NAMALWA (cell line): ENCODE measurements around the gene ANXA2.
"Not testable (repeated sequence)": the region's sequence is repeated elsewhere in the genome, so short reads cannot be mapped to it uniquely, and the experiment has no call there.

ENCODE experiments used
- DNase-seq: peaks from one replicate; pipeline ENCODE4 v3.0.0-alpha.2; 2015; ENCODE audit warnings: low spot score

Gene ANXA2

DNA sequence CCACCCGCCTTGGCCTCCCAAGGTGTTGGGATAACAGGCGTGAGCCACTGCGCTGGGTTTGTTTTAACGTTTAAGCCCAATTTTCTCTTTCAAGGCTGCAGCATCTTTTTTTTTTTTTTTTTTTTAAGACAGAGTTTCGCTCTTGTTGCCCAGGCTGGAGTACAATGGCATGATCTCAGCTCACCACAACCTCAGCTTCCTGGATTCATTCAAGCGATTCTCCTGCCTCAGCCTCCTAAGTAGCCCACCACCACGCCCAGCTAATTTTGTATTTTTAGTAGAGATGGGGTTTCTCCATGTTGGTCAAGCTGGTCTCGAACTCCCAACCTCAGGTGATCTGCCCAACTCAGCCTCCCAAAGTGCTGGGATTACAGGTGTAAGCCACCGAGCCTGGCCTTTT is 12.6 kb upstream of the ANXA2 start:
- not testable (repeated sequence) for DNase-seq

DNA sequence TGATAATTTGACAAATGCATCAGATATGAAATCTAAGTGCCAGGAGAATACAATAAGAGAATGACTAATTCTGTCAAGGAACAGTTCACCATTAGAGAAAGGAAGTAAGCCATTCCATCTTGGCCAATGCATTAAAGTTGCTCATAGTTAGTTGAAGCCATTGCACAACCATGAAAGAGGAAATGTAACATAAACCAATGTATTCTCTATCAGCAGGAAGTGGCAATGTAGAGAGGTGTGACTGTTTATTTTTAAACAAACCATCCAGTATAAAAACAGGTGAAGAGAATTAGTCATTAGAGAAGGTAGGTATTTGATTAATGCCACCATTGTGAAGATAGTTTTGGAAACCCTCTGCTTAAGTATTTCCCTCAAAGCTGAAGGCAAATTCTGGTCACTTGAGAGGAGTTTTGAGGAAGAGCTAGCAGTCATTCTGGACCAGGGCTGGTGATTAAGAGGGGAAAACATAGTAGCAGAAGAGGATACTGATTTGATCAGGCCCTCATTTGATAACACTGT is 10.7 kb upstream of the ANXA2 start:
- peak; percentile 28 for DNase-seq

DNA sequence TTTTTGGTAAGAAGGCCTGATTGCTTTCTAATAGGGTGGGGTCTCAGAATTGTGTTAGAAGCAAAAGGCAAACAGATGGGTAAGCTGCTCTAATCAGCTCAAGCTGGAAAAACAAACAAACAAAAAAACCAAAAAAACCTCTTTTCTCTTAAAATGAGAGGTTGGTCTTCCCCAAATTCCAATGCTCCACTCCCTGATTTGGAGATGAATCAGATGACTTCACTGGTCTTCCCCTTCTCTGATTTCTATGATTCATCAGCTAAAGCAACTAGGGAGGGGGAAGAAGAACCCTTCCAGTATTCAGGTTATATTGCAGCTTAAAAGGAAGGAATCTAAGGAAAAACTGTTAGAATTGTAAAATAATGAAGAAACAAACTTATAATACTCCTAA is 9.6 kb upstream of the ANXA2 start:
- no peak for DNase-seq

DNA sequence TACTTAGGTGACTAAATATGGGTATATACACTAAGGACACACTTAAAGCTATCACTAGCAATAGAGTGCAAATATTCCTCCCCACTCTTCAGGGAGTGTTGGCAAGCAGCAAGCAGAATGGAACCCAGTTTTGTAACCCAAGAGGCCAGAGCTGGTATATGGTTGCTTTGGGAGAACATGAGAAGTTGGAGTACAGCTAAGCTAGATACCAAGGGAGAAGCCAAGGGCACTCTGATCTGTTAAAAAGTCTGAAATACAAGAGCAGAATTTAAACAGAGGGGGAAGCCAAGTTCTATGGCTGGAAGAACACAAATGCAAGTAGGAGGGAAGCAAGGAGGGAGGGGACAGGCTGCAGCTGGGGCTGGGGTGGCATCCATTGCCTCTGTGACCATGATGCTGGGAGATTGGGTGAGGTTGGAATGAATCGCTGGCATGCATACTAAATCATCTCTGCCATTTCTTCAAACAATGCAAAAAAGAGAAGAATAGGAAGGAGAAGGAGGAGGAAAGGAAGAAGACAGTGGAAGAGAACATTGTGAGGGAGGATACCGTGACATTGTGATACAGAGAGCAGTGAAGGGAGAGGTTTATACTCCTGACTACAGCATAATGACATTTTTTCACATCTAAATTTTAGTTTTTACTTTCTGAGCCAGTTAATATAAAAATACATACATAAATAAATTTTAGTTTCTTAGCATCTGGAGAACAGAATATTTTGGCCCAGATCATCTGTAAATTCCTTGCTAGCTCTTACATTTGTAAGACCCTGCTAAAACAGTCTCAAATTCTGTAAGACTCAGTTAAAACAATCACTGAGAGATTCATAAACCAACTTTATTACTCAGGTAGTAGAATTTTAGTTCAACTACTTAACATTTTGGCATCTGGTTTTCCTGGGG is 9.0 kb upstream of the ANXA2 start:
- no peak for DNase-seq

DNA sequence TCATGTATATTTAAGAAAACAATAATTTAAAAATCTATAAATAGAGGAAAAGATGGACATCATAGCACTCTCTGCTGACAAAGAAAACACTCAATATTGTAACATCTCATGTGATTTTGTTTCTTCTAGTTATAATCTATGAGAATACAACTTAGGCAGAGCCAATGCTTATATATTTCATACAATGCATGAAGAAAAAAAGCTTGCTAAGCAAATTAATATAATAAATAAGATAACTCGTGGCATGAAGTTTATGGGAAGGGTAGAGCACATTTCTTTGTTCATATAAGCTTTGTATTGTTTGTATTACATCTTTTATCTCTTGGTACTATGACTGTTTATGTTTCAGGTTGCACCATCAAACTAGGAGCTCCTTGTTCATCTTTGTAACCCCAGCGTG is 7.6 kb upstream of the ANXA2 start:
- no peak for DNase-seq

DNA sequence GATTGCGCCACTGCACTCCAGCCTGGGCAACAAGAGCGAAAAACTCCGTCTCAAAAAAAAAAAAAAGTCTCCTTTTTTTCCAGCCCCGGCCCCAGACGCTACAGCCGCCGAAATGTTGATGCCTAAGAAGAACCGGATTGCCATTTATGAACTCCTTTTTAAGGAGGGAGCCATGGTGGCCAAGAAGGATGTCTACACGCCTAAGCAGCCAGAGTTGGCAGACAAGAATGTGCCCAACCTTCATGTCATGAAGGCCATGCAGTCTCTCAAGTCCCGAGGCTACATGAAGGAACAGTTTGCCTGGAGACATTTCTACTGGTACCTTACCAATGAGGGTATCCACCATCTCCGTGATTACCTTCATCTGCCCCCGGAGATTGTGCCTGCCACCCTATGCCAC is 6.6 kb upstream of the ANXA2 start:
- not testable (repeated sequence) for DNase-seq

DNA sequence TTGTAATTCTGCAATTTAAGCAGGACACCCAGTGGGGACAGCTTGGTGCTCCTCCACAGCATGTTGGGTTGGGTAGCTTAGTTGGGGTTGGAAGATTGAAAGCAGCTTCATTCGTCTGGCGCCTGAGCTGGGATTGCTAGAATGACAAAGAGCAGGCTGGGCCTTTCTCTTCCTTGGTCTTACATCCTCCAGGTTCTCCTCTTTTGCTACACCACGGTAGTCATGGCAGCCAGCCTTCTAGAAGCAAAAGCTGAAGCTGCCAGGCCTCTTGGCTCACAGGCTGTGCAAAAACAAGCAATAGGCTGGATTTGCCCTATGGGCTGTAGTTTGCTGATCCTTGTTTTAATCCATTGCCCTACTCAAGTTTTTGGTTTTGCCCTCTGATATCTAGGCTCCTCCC is 3.2 kb upstream of the ANXA2 start:
- no peak for DNase-seq

DNA sequence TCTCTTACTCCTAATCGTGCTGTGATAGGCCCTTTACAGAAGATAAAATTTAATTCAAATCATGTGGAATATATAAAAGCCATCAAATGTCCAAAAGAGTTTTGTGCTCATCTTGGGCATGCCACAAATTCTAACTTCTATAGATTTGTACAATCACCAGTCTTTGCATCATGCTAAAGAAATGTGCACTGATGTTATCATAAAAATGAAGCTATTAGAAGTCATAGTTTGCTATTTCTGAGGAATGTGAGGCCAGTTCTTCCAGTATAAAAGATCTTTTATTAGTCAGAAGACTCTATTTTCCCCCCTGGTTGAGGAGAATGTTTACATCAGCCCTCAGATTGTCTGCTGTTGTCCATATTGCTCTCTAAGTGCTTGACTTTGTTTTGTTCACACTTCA is 2.1 kb upstream of the ANXA2 start:
- no peak for DNase-seq

DNA sequence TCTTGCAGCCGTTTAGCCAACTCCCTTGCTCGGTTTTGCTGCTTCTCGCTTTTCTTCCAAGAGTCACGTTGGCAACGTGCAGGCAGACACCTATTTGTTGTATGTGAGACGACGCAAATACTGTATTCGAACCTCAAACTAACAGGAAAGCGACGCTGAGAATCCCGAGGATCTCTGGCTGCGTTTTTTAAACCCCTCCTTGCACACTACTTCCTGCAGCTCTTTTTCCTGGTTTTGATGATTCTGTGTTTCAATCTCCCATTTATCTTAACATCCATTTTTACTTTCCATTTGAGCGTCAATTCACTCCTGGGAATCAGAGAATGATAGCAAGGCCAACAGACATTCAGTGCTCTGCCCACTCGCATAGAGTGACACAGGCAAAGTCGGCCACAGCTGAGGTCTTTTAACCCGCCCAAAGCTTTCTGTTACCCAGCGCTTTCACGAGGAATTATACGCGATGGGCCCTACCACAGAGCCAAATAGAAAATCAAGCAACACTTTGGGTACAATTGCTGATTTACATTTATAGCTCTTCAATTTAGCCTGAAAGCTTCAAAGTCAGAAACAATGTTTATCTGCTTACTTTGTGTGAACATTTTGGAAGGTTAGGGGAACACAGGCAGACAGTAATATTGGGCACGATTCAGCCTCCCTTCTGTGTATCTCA is 1.6 kb upstream of the ANXA2 start:
- no peak for DNase-seq

DNA sequence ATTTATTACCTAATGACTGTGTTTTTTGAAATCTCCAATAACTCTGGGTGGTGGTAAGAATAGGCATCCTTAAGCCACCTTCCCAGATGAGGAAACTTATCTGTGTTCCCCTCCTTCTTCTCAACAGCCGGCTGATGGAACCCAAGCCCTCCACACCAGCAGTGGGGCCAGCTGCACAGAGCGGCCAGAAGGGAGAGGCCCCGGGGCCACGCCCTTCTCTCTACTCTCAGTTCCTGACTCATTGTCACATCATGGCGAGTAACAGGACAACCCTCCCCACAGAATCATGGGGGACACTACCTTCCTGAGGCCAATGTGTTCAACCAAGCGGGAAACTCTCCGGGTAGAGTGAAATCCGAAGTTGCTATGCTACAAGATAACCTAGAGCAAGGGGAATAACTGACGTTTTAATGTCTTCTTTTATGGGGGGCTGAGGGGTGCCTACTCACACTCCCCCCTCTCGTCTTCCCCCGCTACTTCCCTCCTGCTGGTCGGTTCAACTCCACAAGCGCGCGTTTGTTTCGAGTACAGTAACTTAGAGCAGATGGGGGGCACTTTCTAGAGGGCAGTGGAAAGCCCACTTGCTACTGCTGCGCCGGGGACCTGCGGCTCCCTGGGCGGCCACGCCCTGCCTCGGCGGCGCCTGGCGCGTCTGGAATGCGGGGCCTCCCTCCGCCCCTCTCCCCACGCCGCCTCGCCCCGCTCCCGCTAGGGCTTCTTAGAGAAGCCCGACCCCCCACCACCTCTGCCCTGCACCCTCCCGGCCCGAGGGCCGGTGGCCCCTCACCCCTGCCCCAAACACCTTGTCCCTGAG is 621 bp downstream of the ANXA2 start:
- DNase-seq: peak; percentile 70

DNA sequence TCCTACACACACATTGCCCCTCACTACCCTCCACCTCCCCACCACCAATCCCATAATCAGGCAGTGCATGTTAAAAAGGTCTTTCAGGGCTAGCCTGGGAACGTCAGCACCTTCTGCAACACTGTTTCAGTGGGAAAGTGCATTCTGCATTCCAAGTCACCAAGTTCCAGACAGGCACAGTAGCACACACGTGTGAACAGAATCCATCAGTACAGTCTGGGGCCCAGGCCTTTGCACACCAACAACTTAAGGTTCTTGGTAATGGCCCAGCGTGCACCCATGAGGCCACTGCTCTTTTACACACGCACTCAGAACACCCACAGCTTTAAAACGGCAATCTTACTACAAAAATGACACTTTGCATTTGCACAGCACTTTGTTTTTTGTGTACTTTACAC is 1.2 kb downstream of the ANXA2 start:
- no peak for DNase-seq

DNA sequence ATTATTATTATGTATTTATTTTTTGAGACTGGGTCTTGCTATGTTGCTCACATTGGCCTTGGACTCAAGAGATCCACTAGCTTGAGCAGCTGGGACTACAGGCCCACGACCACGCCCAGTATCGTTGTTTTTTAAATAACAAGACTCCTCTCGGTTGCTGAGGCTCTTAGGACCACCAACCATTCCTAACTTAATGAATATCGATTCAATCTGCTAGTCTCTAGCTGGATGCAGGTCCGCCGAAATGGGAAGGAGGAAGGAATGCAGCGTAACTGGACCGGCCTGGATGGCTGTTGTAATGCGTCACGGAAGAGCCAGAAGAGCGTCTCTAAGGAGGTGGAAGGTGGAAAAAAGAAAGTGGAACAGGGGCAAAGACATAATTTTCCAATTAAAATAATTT is 1.7 kb downstream of the ANXA2 start:
- no peak for DNase-seq

DNA sequence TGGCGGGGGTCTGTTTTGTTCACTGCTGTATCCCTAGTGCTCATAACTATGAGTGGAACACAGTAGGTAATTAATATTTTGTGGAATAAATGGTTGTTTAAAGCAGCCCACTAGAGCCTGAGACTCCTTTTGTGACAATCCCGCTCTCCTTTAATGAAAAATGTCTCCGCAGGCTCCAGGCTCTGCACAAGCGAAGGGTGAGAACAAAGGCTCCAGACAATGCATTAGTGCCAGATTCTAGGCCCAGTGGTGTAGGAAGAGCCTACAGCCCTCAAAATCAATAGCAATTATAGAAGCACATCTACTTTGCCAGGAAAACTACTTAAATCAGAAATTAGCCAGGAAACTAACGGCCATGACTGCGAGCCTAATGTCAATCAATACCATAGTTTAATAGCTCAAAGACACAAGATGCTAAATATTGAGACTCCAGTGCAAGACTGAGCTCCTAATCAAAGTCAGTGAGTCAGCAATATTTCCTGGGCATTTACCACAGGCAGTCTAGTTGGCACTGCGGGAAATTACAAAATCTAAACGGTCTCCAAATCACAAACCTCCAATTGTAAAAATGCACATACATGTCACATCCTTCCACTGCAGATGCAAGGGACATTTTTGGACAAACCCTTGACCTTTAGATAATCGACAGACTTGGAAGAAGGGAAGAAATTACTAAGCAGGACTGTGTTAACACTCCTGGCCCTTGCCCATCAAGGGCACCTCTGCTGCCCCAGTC is 2.3 kb downstream of the ANXA2 start:
- DNase-seq: no peak

DNA sequence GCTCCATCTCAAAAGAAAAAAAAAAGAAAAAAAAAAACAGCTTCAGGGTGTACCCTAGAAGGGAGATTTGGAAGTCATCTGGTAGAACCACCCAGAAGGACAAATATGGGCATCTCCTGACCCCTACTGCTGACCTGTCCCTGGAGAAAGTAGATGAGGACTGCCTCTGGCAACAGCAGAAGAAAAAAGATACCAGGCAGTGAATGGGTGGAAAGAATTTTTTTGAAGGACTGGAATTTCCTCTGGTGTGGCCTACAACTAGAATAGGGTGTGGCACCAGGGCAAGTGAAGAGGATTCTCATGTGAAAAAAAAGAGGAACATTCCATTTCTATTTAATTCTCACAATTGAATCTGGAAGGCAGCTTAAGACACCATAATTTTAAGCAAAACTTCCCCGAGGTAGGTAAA is 3.1 kb downstream of the ANXA2 start:
- no peak for DNase-seq

DNA sequence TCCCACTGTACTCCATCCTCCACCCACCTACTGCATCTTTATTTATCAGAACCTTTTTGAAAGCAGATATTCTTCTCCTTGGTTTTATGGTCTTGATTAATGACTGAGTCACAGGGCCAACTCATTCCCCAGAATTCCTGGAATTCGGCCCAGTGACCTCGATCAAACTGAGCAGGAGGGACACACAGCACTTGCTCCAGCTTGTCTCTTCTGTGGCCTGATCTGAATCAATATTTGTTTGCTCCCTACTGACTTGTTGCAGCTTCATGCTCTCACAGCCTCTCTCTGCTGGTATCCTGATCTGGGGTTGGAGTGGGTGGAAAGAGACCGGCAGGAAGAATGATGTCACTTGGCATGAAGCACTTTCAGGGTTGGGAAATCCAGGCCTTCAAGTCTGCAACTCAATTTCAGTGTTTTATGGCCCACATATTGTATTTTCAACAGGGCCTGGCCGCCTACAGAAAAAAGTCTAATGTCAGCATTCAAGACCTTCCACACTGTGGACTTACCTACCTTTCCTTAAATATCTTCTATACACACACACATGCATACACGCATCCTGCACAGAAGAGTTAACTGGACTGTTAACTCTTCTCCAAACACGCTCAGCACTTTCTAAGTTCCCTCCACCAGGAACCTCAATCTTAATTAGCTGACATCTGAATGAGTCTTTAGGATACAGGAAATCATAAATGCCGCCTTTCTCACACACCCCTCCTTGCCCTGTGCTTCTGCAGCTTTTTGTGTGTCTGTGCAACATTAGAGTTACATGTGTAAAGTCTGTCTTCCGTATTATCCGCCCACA is 4.6 kb downstream of the ANXA2 start:
- DNase-seq: no peak

DNA sequence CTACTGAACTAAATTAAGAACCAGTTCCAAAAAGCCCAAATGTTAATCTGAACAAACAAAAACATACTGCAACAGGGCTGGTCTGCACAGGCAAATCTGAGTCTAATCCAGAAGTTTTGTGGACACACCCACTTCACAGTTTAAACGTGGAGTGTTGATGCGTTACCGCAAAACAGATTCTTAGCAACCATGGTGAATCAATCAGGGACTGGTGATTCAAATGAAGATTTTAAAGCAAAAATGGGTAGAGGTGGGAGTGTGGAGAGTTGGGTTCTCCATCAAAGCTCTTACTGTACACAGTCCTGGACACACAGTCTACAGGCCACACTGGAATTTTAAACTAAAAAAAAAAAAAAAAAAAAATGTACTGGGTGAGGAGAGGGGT is 5.2 kb downstream of the ANXA2 start:
- DNase-seq: peak; percentile 20

DNA sequence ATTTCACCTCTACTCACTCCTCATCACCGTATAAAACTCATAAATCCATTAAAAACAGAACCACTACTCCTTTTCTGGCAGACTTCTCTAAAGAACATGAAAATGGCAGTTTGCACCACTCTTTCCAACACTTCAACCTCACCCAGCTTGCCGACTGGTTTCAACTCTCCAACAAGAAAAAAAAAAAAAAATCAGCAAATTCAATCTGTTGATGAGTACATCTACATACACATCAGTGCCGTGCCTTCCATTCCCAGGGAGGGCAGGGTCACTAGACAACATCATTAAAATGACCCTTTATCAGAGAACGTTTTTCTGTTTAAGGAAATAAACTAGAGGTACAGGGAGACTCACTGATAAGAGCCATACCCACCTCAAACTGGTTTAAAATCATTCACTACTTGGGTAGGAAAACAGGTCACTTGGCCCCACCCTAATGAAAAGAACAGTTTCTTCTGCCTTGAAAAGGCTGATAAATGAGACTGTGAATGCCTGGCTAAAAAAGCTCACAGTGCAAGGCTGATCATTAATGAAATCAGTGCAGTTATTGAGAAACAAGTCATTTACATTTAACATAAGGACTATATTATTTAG is 6.0 kb downstream of the ANXA2 start:
- DNase-seq: no peak

DNA sequence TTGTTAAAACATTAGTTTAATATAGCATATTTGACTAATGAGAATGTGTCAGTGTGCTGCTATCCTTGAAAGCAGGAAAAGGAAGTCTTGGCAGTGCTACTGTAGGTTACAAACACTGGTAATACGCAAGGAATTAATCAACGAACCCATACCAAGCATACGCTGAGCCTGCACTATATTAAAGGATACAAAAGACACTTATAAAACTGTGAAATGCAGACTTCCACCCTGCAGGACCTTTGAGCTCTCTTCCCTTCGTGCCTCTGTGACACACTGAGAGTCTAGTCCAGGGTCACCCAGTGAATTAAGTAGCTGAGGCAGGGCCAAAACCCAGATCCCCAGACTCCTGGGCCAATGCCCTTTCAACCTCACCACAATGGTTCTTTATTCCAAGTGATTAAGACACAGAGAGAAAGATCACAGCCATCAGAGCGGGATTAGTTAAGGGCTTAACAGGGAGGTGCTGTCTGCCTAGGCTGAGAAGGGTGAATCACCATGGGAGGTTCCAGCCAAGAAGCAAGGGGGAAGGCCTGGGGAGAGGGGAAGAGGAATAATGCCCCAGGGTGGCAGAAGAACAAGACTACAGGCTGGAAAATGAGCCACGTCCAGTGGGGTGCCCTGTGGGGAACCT is 6.8 kb downstream of the ANXA2 start:
- DNase-seq: no peak

DNA sequence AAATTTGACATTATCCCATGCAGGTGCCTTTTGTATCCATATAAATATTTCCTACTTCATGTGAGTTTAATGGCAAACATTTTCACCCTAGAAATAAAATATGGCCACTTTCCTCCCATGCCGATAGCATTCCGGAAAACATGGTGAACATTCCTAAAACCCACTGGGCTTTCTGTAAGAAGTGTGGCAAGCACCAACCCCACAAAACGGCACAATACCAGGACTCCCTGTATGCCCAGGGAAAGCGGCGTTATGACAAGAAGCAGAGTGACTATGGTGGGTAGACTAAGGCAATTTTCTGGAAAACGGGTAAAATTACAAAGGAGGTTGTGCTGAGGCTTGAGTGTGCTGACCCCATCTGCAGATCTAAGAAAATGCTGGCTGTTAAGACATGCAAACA is 7.6 kb downstream of the ANXA2 start:
- no peak for DNase-seq
